ENCODE data around the gene JMJD7. TPM values are rescaled to one million over a fixed set of nuclear protein-coding genes. Genes with fewer than 3 reads are reported as not detected.

Gene JMJD7
- total RNA-seq, 1 donor from 2014 or later, result 14.3 TPM

DNA sequence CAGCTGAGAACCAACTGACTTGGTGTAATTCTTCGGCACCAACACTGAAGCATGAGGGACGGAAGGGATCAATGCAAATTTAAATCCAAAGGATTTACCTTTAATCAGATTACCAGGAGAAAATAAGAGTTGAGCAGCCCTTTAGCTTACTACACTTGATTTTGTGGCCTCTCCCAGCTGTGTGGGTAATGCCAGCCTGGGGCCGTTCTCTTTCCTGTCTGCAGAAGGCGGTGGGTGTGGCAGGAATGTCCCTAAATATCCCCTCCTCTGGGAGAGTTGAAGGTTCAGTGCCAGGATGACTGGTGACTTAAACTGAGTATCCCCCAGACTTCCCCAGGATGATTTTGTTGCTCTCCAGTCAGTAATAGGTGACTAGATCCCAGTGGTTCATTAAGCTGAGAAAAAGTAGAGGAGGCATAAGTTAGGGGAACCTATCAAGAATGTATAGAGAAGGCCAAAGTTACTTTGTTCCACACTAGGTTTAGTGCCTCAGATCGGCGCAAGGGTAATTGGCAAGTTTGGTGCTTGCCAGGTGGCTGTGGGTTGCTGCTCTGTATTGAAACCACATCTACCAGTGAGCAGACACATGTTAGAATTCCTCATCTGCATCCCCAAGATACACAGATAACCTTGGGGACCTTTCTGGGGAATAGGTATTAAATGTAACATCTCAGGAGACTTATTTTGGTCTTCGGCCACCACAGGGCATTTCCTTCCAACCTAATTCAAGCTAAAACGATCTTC, 30.5 kb upstream of the JMJD7 start:
- no peak for ATAC-seq (ENCODE audit: poor library complexity)
- intact Hi-C loops (cut with DNase I), result no loop called here
- DNase-seq, result no peak

DNA sequence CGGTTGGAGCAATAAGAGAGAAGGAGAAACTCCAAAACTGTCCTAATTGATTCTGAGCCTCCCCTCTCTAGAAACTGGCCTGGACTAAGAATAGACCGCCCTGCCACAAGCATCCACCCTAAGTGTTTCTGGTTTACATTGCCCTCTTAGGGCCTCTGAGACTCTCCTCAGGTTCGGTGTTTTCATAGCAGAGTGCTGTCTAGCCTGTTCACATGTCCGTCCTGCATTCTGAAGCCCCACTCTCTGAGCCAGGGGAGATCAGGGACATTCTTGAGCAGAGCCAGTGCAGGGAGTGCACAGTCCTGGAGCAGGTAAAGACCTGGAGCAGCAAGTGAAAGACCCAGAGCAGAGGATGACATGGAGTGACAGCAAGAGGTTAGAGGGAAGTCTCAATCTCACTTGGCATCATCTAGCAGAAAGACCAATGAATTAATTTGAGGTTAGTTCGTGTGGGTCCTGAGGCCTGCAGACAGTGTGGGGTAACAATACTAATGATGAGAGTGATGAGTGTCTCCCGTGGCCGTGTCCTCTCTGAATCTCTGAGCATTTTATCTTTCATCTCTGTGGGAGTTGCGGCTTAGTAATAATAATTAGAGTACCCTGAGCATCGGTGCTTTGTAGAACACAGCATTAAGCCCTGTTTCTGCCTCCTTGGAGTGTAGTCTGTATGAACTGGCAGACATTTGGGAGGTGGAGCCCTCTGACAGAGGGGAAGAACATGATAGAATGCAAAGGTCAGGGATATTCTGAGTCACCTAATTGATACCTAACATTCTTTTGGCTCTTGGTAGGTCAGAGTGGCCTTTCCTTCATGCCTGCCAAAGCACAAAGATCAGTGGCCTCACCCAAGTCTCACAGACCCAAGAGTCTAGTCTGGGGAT, 29.0 kb upstream of the JMJD7 start:
- DNase-seq (no peak), ATAC-seq (ENCODE audit: poor library complexity) (peak; percentile 52)
- intact Hi-C loops (cut with DNase I), result no loop called here

DNA sequence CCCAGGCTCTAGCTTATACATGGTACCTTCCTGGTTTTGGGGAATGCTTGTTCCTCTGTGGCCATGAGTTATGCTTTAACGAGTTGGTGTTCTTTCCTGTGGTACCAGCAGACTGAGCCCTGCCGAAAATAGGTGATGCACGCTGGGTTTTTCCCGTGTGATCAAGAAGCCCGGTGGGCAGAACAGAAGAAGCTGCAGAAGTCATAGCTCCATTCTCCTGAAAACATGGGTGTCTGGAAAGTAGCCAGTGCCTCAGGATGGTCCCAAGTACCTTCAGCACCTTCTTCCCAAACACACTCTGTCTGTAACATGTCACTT, 28.4 kb upstream of the JMJD7 start:
- no peak for DNase-seq
- intact Hi-C loops (cut with DNase I), result no loop called here
- ATAC-seq (ENCODE audit: poor library complexity), result no peak

DNA sequence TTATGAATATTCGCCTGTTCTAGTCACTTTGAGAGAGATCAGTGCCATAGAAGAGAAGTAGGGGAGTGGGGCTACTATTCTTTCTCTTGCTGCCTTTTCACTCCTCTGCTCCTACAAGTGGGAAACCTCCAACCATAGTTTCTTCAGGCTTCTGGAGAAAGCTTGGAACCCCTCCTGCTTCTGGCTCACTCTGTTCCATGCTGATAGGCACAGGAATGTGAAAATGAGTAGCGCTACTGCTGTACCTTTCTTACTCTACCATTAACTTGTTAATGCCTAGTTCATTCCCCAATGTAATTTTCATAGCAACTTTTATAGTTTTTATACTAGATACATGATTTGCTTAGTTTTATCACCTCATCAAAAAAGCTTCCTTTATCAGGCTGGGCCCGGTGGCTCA, 26.7 kb upstream of the JMJD7 start:
- DNase-seq (no peak), ATAC-seq (ENCODE audit: poor library complexity) (no peak)
- intact Hi-C loops (cut with DNase I), result no loop called here

DNA sequence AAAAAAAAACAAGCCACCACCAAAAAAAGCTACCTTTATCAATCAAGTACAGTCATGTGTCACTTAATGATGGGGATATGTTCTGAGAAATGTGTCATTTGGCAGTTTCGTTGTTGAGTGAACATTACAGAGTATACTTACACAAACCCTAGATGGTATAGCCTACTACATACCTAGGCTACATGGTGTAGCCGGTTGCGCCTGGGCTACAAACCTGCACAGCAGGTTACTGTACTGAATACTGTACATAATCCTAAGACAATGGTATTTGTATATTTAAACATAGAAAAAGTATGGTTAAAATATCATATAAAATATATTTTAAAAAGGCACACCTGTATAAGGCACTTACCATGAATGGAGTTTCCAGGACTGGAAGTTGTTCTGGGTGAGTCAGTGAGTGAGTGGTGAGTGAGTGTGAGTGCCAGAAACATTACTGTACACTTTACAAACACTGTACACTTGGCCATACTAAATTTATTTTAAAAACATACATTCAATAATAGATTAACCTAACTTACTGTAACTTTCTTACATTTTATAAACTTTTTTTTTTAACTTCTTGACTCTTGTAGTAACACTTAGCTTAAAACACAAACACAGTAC, 25.9 kb upstream of the JMJD7 start:
- ATAC-seq (ENCODE audit: poor library complexity) (no peak), DNase-seq (no peak)
- intact Hi-C loops (cut with DNase I), result no loop called here

DNA sequence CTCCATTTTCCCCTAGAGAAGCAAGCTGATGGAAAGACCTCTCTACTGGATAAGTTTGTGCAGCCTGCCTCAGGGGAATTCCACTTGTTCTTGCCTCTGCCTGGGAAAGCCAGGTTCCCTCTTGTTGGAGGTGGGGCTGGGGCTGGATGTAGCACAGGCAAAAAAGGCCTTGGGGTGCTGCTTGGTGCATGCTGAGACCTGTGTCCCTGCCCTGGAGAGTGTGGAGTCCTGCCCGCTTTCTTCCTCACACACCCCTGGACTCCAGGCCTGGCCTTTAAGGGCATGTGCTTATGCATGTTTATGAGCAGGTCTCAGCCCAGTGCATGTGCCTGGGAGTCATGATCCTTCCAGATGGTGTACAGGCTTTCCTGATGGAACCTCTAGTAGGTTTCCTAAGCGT, 23.5 kb upstream of the JMJD7 start:
- no peak for ATAC-seq (ENCODE audit: poor library complexity)
- intact Hi-C loops (cut with DNase I), result no loop called here
- no peak for DNase-seq

DNA sequence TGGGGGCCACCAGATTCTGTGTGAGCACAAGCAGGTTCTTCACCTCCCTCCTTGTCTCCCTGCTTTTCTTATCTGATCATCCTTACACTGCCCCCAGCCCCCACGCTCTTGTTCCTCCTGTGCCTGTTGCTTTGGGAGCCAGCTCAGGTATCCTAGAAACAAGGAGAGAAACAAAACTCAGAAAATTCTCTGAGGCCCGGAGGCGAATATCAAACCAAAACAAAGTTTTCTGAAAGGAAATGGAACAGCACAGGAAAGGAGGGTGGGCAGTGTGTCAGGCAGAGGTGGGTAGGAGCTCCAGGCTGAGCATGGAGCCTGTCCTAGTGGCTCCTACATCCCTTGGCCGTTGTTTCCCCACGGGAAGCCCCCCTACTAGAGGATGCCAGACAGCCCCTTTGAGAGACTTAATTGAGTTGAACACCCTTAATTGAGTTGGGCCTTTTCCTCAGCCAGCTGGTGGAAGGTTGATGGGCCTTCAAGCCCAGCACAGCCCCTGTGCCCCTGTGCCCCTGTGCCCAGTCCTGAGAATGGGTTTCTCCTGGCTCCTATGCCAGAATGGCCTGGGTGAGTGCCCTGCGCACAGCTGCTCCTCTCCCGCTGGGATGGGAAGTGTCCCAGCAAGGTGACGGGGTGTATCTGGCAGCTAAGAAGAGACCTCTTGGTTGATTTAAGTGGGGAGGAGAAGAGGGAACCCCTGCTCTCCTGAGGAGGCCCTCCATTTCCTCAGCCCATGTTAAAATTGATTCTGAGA, 22.8 kb upstream of the JMJD7 start:
- intact Hi-C loops (cut with DNase I), result no loop called here
- DNase-seq (no peak), ATAC-seq (ENCODE audit: poor library complexity) (no peak)

DNA sequence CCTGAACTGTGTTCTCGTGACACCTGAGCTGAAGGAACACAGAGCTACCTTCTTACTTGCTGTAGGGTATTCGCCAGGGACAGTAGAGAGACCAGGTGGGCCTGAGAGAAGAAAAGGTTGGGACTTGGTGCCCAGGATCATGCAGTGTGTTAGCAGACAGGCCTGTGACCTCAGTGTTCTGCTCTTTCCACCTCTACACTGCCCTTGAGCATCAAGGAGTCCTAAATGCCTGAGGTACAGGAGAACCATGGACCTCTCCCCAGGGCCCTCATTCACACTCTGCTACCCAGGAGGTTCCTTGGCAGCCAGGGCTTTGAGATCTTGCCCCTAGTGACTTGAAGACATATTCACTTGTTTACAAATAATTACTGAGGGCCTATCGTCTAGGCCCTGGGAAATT, 22.2 kb upstream of the JMJD7 start:
- no peak for ATAC-seq (ENCODE audit: poor library complexity)
- no peak for DNase-seq
- intact Hi-C loops (cut with DNase I), result no loop called here

DNA sequence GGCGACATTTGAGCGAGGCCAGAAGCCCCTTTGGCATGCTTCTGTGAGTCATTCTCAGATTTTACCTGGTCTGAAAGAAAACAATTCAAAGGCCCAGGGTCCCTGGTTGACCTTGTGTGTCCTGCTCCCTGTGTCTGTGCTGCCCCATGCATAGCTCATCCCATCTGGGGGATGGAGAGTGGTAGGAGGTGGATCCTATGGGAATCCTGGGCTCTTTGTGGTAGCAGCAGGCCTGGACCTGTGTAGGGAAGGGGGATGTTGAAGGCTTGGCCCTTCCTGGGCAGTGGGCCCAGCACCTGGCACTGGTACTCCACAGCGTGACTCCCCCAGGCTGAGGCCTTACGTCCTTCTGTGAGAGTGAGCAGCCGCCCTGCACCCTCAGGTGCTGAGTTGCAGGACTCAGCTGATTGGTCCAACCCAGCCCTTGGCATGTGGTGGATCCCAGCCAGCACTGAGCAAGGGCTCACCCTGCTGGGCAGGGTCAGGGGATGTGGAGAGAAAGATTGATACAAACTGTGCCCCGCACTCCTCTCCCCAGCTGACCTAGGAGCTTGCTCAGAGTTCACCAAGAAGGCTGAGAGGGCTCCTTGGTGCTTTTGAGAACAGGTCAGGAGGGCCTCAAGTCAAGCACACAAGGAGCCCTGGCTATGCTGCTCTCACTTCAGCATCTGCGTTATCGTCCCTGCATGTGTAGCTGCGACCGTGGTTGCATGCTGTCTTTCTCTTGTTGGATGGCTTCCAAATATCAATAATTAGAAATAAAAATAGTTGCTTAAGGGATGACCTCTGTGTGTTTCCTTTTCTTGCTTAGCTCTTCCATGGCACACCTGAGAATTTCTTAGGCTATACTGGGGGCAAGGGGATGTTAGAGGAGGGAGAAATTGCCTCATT, 21.4 kb upstream of the JMJD7 start:
- ATAC-seq (ENCODE audit: poor library complexity), result peak; percentile 77
- intact Hi-C loops (cut with DNase I), result no loop called here
- DNase-seq, result peak; percentile 66

DNA sequence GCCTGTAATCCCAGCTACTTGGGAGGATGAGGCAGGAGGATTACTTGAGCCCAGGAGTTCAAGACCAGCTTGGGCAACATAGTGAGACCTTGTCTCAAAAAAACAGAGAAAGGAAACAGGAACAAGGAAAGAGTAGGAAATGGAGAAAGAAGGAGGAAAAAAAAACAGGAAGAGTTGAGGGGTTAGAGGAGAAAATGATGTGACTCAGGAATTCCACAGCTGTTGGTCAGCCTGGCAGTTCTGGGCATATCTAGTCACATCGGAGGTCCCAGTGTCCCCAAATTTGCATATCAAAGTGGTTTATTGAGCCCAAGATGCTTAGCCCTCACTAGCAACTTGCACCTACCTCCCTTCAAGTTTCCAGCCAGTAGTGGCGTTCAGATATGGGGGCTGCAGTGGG, 18.8 kb upstream of the JMJD7 start:
- intact Hi-C loops (cut with DNase I), result no loop called here
- DNase-seq (no peak), ATAC-seq (ENCODE audit: poor library complexity) (no peak)

DNA sequence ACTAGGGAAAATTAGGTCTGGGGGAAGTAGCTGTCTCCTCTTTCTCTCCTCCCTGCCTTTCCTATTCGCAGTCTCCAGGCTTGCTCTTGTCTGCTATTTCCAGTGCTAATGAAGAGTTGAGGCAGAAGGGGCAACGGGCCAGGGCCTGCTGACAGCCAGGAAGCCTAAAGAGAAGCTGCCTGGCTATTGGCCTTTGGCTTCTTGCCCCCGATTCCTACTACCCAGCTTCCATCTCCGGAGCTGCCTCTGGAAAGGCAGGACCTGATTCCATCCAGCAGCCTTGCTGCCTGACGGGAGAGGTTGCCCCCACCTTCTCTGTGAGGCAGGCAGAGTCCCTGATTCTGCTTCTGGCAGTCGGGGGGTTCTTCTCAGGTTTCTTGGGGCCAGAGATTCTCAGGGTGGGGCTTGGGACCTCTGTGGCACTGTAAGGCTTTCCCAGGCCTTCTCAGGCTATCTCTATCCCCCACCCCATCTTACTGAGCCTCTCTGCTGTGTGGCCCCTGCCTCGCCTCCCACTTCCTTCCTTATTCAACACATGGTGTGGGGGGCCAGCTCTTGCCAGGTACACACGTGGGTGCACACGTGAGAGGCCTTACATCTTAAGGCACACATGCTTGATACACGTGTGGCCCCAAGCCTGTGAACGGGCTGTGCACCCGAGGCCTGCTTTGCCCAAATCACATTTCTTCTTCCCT, 18.2 kb upstream of the JMJD7 start:
- no peak for ATAC-seq (ENCODE audit: poor library complexity)
- DNase-seq, result no peak
- intact Hi-C loops (cut with DNase I), result no loop called here

DNA sequence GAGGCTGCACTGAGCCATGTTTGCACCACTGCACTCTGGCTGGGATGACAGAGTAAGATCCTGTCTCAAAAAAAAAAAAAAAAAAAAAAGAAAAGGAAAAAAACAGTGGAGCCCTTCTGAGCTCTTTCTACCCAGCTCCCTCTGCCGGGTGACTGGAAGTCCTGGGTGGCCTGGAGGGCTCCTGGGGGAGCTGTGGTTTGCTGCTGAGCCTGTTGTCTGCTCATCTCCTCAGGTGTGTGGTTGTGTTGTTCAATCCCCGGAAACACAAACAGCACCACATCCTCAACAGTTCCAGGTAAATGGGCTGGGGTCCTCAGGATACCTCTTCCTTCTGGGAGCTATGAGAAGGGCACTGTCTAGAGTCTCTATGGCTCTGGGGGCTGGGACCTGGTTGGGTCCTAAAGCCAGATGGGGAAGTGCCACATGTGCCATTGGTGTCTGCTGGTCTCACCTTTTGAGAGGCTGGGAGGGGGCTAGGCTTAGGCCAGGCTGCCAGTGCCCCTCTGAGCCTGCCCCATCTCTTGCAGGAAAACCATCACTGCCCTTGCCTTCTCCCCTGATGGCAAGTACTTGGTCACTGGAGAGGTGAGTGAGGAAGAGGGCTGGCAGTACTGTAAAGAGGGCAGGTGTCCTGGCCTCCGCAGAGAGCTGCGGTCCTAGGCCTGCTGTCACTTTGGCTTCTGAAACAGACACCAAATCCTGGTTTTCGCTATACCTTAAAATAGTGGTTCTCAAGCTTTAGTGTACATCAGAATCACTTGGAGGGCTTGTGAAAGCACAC, 17.1 kb upstream of the JMJD7 start:
- intact Hi-C loops (cut with DNase I), result loop anchor here (1.0 kb wide), 1 partner anchor 37 kb away; the partner anchor contains the start of gene MAPKBP1
- ATAC-seq (ENCODE audit: poor library complexity) (no peak), DNase-seq (no peak)

DNA sequence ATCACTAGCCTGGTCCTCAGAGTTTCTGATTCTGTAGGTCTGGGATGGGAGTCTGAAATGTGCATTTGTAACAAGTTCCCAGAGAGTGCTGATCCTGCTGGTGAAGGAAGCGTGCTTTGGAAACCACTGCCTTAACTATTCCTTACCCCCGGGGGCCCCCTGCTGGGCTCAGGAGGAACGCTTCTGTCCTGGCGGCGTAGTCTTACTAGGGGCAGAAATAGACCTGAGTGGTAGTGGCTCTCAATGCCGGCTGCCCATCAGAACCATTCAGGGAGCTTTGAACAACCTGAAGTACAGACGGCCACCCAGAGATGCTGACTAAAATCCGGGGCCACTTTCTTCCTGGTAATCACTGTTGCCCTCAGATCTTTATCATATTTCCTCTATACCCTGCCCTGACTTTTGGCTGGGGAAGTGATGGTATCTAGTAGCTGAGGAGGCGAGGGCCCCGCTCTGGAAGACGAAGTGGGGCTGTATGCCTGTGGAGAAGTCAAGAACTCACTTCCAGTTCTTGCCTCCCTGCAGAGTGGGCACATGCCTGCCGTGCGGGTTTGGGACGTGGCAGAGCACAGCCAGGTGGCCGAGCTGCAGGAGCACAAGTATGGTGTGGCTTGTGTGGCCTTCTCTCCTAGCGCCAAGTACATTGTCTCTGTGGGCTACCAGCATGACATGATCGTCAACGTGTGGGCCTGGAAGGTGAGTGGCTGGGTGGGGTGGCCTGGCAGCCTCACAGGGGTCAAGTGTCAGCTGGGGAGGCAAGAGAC, 16.3 kb upstream of the JMJD7 start:
- intact Hi-C loops (cut with DNase I), result loop anchor here (1.0 kb wide), 1 partner anchor 37 kb away; the partner anchor contains the start of gene MAPKBP1
- peak; percentile 91 for DNase-seq
- peak; percentile 94 for ATAC-seq (ENCODE audit: poor library complexity)

DNA sequence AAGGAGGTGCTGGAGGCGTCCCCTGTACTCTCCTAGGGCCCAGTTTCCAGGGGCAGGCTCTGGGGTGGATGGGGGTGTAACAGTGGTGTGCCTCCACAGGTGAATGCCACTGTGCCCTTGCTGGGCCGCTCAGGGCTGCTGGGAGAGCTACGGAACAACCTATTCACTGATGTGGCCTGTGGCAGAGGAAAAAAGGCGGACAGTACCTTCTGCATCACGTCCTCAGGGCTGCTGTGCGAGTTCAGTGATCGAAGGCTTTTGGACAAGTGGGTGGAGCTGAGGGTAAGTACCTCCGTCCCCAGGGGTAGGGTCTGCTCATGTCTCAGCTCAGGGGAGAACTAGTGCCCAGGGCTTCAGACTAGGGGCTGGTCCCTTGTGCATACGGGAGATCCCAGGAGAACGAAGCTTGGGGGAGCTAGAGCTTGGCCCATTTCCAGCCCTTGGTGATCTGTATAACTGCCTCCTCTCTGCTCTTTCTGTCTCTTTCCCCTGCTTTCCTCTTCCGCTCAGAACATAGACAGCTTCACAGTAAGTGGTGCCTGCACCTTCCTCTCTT, 15.0 kb upstream of the JMJD7 start:
- ATAC-seq (ENCODE audit: poor library complexity) (no peak), DNase-seq (no peak)
- intact Hi-C loops (cut with DNase I), result no loop called here

DNA sequence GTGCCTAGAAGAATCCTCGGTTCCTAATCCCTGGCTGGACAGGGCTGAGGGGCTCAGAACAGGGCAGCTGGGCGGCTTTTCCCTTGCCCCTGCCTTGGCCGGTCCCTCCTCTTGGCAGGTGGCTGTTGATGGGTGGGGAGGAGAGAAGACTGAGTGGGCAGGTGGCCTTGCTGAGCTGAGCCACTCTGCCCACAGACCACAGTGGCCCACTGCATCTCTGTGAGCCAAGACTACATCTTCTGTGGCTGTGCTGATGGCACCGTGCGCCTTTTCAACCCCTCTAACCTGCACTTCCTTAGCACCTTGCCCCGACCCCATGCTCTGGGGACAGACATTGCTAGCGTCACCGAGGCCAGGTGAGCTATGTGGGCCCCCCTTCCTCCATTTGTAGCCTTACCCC, 14.5 kb upstream of the JMJD7 start:
- DNase-seq (no peak), ATAC-seq (ENCODE audit: poor library complexity) (no peak)
- intact Hi-C loops (cut with DNase I), result no loop called here

DNA sequence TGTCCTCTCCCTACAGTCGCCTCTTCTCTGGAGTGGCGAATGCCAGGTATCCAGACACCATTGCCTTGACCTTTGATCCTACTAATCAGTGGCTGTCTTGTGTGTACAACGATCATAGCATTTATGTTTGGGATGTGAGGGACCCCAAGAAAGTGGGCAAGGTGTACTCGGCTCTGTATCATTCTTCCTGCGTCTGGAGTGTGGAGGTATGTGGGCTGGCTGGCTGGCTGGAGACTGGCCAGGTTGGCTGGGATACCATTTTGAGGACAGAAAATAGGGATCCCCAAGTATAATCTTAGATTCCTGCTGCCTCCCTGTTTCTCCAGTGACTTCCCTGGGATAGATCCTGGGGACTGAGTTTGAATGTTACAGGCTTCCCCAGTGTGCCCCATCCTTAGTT, 13.4 kb upstream of the JMJD7 start:
- ATAC-seq (ENCODE audit: poor library complexity) (no peak), DNase-seq (no peak)
- intact Hi-C loops (cut with DNase I), result no loop called here
